OCI-LY3 (cell line): ENCODE measurements around the gene PTPN23.

Experiments
- H2AFZ ChIP-seq: fragments of 200-600, 300-600 bp; shearing (Covaris generic); 2 replicates; pipeline ENCODE4 v1.6.0; 2014; ENCODE audit warnings: antibody characterized with exemption, low read depth, low read length
- H3K27ac ChIP-seq: fragments of 200-600, 300-600 bp; sonication (generic); 2 replicates; pipeline ENCODE4 v1.5.1; 2014; ENCODE audit warnings: mild to moderate bottlenecking, low read length, moderate library complexity, mixed read lengths
- H3K27me3 ChIP-seq: fragments of 200-600, 300-600 bp; sonication (generic); 2 replicates; pipeline ENCODE4 v1.6.1; 2014; ENCODE audit warnings: low read depth, low read length, mixed read lengths
- H3K36me3 ChIP-seq: fragments of 200-600, 300-600 bp; sonication (generic); replicated peaks from 2 replicates; pipeline ENCODE3; 2014; ENCODE audit warnings: low read depth, low read length, mixed read lengths
- H3K4me1 ChIP-seq: fragments of 300-600, 200-600 bp; sonication (generic); 2 replicates; pipeline ENCODE4 v1.6.1; 2014; ENCODE audit warnings: low read length, mixed read lengths
- H3K4me2 ChIP-seq: fragments of 200-600, 300-600 bp; sonication (generic); 2 replicates; pipeline ENCODE4 v1.6.1; 2014; ENCODE audit warnings: low read length, mixed read lengths
- H3K4me3 ChIP-seq: fragments of 300-600, 200-600 bp; sonication (generic); 2 replicates; pipeline ENCODE4 v1.5.1; 2014; ENCODE audit warnings: antibody characterized with exemption, mild to moderate bottlenecking, low read length, moderate library complexity
- H3K79me2 ChIP-seq: fragments of 300-600, 200-600 bp; shearing (Covaris generic); 2 replicates; pipeline ENCODE4 v1.6.1; 2014; ENCODE audit warnings: mild to moderate bottlenecking, low read length, mixed read lengths
- H3K9ac ChIP-seq: fragments of 300-600, 200-600 bp; shearing (Covaris generic); 2 replicates; pipeline ENCODE4 v1.6.0; 2014; ENCODE audit warnings: mild to moderate bottlenecking, low read length, moderate library complexity
- H3K9me3 ChIP-seq: fragments of 200-600, 300-600 bp; shearing (Covaris generic); 2 replicates; pipeline ENCODE4 v1.6.1; 2014; ENCODE audit warnings: low read length, mixed read lengths; ENCODE audit not compliant: insufficient read depth
- H4K20me1 ChIP-seq: fragments of 200-600, 300-600 bp; sonication (generic); 2 replicates; pipeline ENCODE4 v1.6.1; 2016; ENCODE audit warnings: low read length, mixed read lengths; ENCODE audit not compliant: insufficient read depth
- EZH2phosphoT487 ChIP-seq: fragments of 200-600 bp; shearing (Covaris generic); IDR thresholded peaks from 2 replicates; pipeline ENCODE4 v1.6.1; 2018; ENCODE audit warnings: antibody characterized with exemption, mixed run types, low read depth
- TF ChIP-seq, protein P1 (sequence below): fragments of 200-600, 300-600 bp; sonication (generic); IDR thresholded peaks from 2 replicates; pipeline ENCODE4 v1.5.1; 2014; ENCODE audit warnings: antibody characterized with exemption, low read length, low read depth

The PTPN23 gene

DNA sequence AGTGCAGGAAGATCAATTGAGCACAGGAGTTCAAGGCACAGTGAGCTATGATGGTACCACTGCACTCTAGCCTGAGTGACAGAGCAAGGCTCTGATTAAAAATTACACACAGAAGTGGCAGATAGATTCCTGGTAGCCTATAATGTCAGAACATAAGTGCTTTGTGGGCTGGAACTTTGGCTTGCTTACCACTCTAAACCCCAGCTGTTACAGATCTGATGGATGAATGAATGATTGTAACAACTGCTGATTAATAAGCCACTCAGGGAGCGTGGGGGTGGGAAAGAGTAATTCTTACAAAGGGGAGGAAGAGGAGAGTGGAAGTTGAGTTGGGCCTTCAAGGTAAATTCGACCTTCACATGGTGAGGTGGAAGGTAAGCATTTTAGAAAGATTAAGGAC, 40.9 kb upstream of the PTPN23 start:
- Histone ChIP-seq H3K4me2 (no peak overlapping the region), H3K4me1 (no peaks in the 10 kb centered on the region), H3K9me3 (no peaks in the 10 kb centered on the region), H4K20me1 (no peaks in the 10 kb centered on the region), H2AFZ (no peak overlapping the region), H3K4me3 (no peak overlapping the region), H3K9ac (no peak overlapping the region), H3K27me3 (no peaks in the 10 kb centered on the region), H3K27ac (no peak overlapping the region), H3K79me2 (no peaks in the 10 kb centered on the region), H3K36me3 (peaks cover 46% of the 10 kb centered on the region)
- TF ChIP-seq, protein P1, sequence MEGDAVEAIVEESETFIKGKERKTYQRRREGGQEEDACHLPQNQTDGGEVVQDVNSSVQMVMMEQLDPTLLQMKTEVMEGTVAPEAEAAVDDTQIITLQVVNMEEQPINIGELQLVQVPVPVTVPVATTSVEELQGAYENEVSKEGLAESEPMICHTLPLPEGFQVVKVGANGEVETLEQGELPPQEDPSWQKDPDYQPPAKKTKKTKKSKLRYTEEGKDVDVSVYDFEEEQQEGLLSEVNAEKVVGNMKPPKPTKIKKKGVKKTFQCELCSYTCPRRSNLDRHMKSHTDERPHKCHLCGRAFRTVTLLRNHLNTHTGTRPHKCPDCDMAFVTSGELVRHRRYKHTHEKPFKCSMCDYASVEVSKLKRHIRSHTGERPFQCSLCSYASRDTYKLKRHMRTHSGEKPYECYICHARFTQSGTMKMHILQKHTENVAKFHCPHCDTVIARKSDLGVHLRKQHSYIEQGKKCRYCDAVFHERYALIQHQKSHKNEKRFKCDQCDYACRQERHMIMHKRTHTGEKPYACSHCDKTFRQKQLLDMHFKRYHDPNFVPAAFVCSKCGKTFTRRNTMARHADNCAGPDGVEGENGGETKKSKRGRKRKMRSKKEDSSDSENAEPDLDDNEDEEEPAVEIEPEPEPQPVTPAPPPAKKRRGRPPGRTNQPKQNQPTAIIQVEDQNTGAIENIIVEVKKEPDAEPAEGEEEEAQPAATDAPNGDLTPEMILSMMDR: no peak
- TF ChIP-seq EZH2phosphoT487: no peak

DNA sequence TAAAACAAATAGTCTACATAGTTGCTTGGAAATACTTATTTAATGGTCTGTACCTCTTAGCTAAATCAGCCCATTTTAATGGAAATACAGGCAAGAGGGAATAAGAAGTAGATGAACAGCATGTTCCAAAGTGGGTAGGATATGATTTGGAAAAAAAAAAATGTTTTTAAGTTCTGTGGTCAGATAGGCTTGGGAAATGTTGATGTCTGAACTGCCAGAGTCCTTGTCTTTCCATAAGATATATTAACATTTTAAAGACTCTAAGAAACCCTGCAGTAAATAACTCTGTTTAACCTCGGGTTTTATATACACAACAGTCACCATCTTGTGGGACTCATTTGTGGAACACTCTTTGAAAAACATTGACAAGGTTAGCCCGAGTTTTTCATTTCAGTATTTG, 40.0 kb upstream of the PTPN23 start:
- peaks cover 49% of the 10 kb centered on the region for H3K36me3 ChIP-seq
- no peak overlapping the region for H3K27ac ChIP-seq
- H3K27me3 ChIP-seq: no peaks in the 10 kb centered on the region
- H3K4me3 ChIP-seq: no peak overlapping the region
- TF ChIP-seq, protein P1: no peak
- no peak for TF ChIP-seq EZH2phosphoT487
- H3K4me2 ChIP-seq: no peak overlapping the region
- H2AFZ ChIP-seq: no peak overlapping the region
- no peaks in the 10 kb centered on the region for H3K4me1 ChIP-seq
- H3K79me2 ChIP-seq: no peaks in the 10 kb centered on the region
- H4K20me1 ChIP-seq: no peaks in the 10 kb centered on the region
- H3K9me3 ChIP-seq: no peaks in the 10 kb centered on the region
- H3K9ac ChIP-seq: no peak overlapping the region

DNA sequence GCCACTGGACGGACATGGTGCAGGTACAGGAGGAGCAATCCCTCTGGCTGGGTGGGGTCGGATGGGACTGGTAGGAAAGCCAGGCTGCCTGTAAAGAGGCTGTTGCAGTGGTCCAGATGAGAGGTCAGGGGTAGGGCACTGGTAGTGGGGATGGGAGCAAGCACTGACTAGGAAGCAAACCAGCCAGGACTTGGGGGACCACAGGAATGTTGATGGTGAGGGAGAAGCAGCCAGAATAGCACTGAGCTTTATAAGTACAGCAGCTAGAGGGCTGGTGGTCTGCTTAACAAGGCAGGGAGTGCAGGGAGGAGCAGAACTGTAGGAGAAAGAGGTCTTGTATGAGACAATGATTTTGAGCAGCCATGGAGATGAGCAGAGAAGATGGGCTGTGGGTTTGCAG, 38.7 kb upstream of the PTPN23 start:
- no peak overlapping the region for H3K4me3 ChIP-seq
- no peaks in the 10 kb centered on the region for H3K79me2 ChIP-seq
- H2AFZ ChIP-seq: no peak overlapping the region
- no peak for TF ChIP-seq EZH2phosphoT487
- TF ChIP-seq, protein P1: no peak
- peaks cover 49% of the 10 kb centered on the region for H3K36me3 ChIP-seq
- H3K27ac ChIP-seq: no peak overlapping the region
- H3K4me1 ChIP-seq: peaks cover 12% of the 10 kb centered on the region
- H3K9me3 ChIP-seq: no peaks in the 10 kb centered on the region
- no peaks in the 10 kb centered on the region for H4K20me1 ChIP-seq
- no peak overlapping the region for H3K9ac ChIP-seq
- no peak overlapping the region for H3K4me2 ChIP-seq
- no peaks in the 10 kb centered on the region for H3K27me3 ChIP-seq

DNA sequence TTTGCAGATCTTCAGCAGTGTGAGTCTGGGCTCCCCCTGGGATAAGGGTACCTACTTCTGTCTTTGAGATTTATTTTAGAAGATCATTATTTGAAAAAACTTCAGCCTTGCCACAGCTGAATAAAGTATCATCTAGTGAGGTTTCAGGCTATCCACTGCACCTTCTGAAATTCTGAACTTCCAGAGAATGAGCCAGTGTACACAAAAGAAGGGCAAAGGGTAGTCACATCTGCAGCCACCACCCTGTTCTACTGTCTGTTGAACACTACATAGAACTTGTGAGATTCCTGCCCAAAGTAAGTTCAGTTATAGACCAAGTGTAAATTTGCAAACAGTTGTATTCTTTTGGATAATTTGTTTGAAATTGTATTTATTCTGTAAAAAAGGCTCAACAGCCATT, 38.0 kb upstream of the PTPN23 start:
- TF ChIP-seq, protein P1: no peak
- TF ChIP-seq EZH2phosphoT487: no peak
- no peak overlapping the region for H2AFZ ChIP-seq
- peaks cover 43% of the 10 kb centered on the region for H3K36me3 ChIP-seq
- peaks cover 4% of the 10 kb centered on the region; the same call in 1 of the 2 replicates for H4K20me1 ChIP-seq
- H3K9ac ChIP-seq: no peak overlapping the region
- no peak overlapping the region for H3K4me2 ChIP-seq
- H3K27ac ChIP-seq: no peak overlapping the region
- no peak overlapping the region for H3K4me3 ChIP-seq
- peaks cover 17% of the 10 kb centered on the region for H3K4me1 ChIP-seq
- H3K27me3 ChIP-seq: no peaks in the 10 kb centered on the region
- no peaks in the 10 kb centered on the region for H3K79me2 ChIP-seq
- no peaks in the 10 kb centered on the region for H3K9me3 ChIP-seq
